Neural progenitor cell (in vitro differentiated cells): Measurements from ENCODE around the gene PDCL2. TPM values are rescaled to one million over a fixed set of nuclear protein-coding genes. Genes with fewer than 3 reads are reported as not detected.

Experiments
- DNase-seq: peaks from one replicate; pipeline ENCODE4 v3.0.0-alpha.2; 2016; ENCODE audit warnings: low spot score
- H2AFZ ChIP-seq: fragments of 200-600 bp; sonication (generic); replicated peaks from 2 replicates; pipeline ENCODE4 v1.6.1; 2016; ENCODE audit warnings: antibody characterized with exemption
- H3F3A ChIP-seq: fragments of 200-600 bp; sonication (generic); 2 replicates; pipeline ENCODE4 v1.6.1; 2016; ENCODE audit warnings: antibody characterized with exemption, low read depth
- H3K27ac ChIP-seq: fragments of 200-600 bp; sonication (generic); 2 replicates; pipeline ENCODE4 v1.5.1; 2016; ENCODE audit warnings: mild to moderate bottlenecking
- H3K27me3 ChIP-seq: fragments of 200-600 bp; sonication (generic); 2 replicates; pipeline ENCODE4 v1.6.1; 2016; ENCODE audit warnings: mild to moderate bottlenecking, moderate library complexity
- H3K36me3 ChIP-seq: fragments of 200-600 bp; sonication (generic); 2 replicates; pipeline ENCODE4 v1.5.1; 2016
- H3K4me1 ChIP-seq: fragments of 200-600 bp; sonication (generic); 2 replicates; pipeline ENCODE4 v1.6.1; 2016; ENCODE audit warnings: mixed run types
- H3K4me2 ChIP-seq: fragments of 200-600 bp; sonication (generic); 2 replicates; pipeline ENCODE4 v1.6.1; 2016
- H3K4me3 ChIP-seq: fragments of 200-600 bp; sonication (generic); 2 replicates; pipeline ENCODE4 v1.5.1; 2016
- H3K79me2 ChIP-seq: fragments of 200-600 bp; sonication (generic); 2 replicates; pipeline ENCODE4 v1.6.1; 2016; ENCODE audit warnings: low read depth
- H3K9ac ChIP-seq: fragments of 200-600 bp; sonication (generic); 2 replicates; pipeline ENCODE4 v1.6.1; 2016
- H3K9me3 ChIP-seq: fragments of 200-600 bp; sonication (generic); 2 replicates; pipeline ENCODE4 v1.5.1; 2016; ENCODE audit warnings: low read depth
- H4K20me1 ChIP-seq: fragments of 200-600 bp; sonication (generic); 2 replicates; pipeline ENCODE4 v1.6.1; 2016; ENCODE audit warnings: low read depth
- H3K27ac Mint-ChIP-seq: 3 replicates; pipeline ENCODE4 v1.8.0; 2021; ENCODE audit warnings: mixed read lengths
- H3K27me3 Mint-ChIP-seq: 2 replicates; pipeline ENCODE4 v1.8.0; 2022; ENCODE audit warnings: low read depth, mild to moderate bottlenecking, inconsistent platforms, moderate library complexity, mixed read lengths; ENCODE audit not compliant: insufficient read depth
- H3K36me3 Mint-ChIP-seq: 3 replicates; pipeline ENCODE4 v1.8.0; 2021; ENCODE audit warnings: mixed read lengths
- H3K4me1 Mint-ChIP-seq: 3 replicates; pipeline ENCODE4 v1.8.0; 2021; ENCODE audit warnings: mixed read lengths
- H3K4me3 Mint-ChIP-seq: 3 replicates; pipeline ENCODE4 v1.8.0; 2021; ENCODE audit warnings: mild to moderate bottlenecking, moderate library complexity, mixed read lengths
- H3K9me3 Mint-ChIP-seq: 3 replicates; pipeline ENCODE4 v1.8.0; 2020; ENCODE audit warnings: mixed read lengths
- EZH2 ChIP-seq: fragments of 200-600 bp; sonication (generic); IDR thresholded peaks from 2 replicates; pipeline ENCODE4 v1.6.1; 2017; ENCODE audit warnings: antibody characterized with exemption, mild to moderate bottlenecking, moderate library complexity
- EZH2phosphoT487 ChIP-seq: fragments of 200-600 bp; sonication (generic); IDR thresholded peaks from 2 replicates; pipeline ENCODE4 v1.6.1; 2017; ENCODE audit warnings: antibody characterized with exemption
- total RNA-seq: library from RNA; depleted of rRNA; stranded (reverse); fragments of >200 nt; gene quantifications from 2 replicates; pipeline ENCODE4 v1.2.3, GENCODE V29; 2015; ENCODE audit warnings: low replicate concordance
- TF ChIP-seq, protein P1 (sequence below): fragments of 200-600 bp; sonication (generic); IDR thresholded peaks from 2 replicates; pipeline ENCODE4 v1.5.1; 2017; ENCODE audit warnings: antibody characterized with exemption, mild to moderate bottlenecking

Gene PDCL2
- total RNA-seq, 1 donor from 2014 or later: not detected

DNA sequence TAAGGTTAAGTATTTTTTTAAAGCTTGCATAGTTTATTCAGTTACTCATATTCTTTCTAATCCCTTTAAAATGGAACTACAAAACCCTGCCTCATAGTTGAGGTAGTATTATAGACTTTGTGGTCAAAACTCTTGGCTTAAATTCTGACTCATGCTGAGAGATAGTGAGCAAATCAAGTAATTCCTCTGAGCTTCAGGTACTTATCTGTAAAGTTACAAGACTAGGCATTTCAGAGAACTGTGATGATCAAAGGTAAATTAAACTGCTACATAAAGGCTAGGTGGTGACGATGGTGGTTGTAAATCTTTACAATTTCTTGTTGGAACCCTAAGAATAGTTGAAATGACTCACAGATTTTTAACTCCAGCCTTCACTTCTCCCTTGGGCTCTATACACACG is 42.2 kb downstream of the PDCL2 start:
- H3K4me2 ChIP-seq: no peak overlapping the region
- no peaks in the 10 kb centered on the region for H3K27me3 ChIP-seq
- Mint-ChIP-seq H3K4me1 (peaks cover 22% of the 10 kb centered on the region), H3K27ac (no peak overlapping the region), H3K36me3 (no peaks in the 10 kb centered on the region), H3K9me3 (no peaks in the 10 kb centered on the region), H3K27me3 (peaks cover 4% of the 10 kb centered on the region), H3K4me3 (no peak overlapping the region)
- H3K79me2 ChIP-seq: peaks cover 10% of the 10 kb centered on the region
- H3K36me3 ChIP-seq: no peaks in the 10 kb centered on the region
- H3K9ac ChIP-seq: no peak overlapping the region
- H3K4me3 ChIP-seq: no peak overlapping the region
- no peaks in the 10 kb centered on the region for H4K20me1 ChIP-seq
- TF ChIP-seq, protein P1, sequence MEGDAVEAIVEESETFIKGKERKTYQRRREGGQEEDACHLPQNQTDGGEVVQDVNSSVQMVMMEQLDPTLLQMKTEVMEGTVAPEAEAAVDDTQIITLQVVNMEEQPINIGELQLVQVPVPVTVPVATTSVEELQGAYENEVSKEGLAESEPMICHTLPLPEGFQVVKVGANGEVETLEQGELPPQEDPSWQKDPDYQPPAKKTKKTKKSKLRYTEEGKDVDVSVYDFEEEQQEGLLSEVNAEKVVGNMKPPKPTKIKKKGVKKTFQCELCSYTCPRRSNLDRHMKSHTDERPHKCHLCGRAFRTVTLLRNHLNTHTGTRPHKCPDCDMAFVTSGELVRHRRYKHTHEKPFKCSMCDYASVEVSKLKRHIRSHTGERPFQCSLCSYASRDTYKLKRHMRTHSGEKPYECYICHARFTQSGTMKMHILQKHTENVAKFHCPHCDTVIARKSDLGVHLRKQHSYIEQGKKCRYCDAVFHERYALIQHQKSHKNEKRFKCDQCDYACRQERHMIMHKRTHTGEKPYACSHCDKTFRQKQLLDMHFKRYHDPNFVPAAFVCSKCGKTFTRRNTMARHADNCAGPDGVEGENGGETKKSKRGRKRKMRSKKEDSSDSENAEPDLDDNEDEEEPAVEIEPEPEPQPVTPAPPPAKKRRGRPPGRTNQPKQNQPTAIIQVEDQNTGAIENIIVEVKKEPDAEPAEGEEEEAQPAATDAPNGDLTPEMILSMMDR: no peak
- TF ChIP-seq EZH2 (no peak), EZH2phosphoT487 (no peak)
- H3K27ac ChIP-seq: no peak overlapping the region
- DNase-seq: no peak
- H3K4me1 ChIP-seq: peaks cover 19% of the 10 kb centered on the region
- H2AFZ ChIP-seq: no peak overlapping the region
- H3F3A ChIP-seq: peaks cover 37% of the 10 kb centered on the region
- no peaks in the 10 kb centered on the region for H3K9me3 ChIP-seq

DNA sequence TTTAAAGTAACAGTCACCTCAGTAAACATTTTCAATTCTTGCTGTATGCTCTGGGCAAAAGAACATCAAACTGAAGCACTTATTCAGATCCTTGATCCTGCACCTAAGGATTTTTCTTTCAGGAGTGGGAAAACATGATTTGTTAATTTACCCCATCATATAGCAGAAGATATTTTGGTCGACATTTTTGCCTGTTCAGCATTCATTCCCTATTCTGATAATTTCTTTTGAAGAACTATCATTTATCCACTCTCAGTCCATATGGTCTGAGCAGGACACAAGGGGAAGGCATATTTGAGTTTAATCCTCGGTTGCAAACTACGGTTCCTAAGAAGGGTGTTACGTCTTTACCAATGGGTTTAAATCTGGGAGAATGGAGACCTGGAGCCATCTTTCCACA is 44.1 kb downstream of the PDCL2 start:
- H3K27ac ChIP-seq: peak overlapping the region; percentile 94

DNA sequence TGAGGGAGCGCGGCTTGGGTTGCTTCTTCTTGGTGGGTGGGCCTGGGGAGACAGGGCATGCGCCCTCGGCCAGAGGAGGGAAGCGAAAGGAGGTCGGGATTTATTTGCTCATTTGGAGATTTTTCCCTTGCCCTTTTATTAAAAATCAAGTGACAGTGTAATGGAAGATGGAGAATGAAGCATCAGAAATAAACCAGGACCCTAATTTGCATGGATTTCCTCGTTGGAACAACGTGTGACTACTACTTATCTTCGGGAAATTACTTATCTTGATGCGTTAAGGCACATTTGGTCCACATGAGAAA is 44.6 kb downstream of the PDCL2 start:
- H3K4me3 Mint-ChIP-seq: peak overlapping the region; percentile 96
- H3K36me3 ChIP-seq: no peaks in the 10 kb centered on the region
- H3K4me2 ChIP-seq: peak overlapping the region; percentile 96
- H3K9me3 Mint-ChIP-seq: no peaks in the 10 kb centered on the region
- H3K4me1 ChIP-seq: peaks cover 18% of the 10 kb centered on the region
- peak; percentile 79 for DNase-seq
- peaks cover 35% of the 10 kb centered on the region for H3K79me2 ChIP-seq
- no peak for TF ChIP-seq EZH2phosphoT487
- TF ChIP-seq EZH2: no peak
- TF ChIP-seq, protein P1: no peak
- H3K9me3 ChIP-seq: no peaks in the 10 kb centered on the region
- H3K4me1 Mint-ChIP-seq: peaks cover 33% of the 10 kb centered on the region
- peaks cover 4% of the 10 kb centered on the region for H3K27me3 Mint-ChIP-seq
- peak overlapping the region; percentile 75 for H3K4me3 ChIP-seq
- H2AFZ ChIP-seq: peak overlapping the region; percentile 98
- H3K27ac Mint-ChIP-seq: peak overlapping the region; percentile 84
- H3F3A ChIP-seq: peaks cover 37% of the 10 kb centered on the region
- peak overlapping the region; percentile 94 for H3K27ac ChIP-seq
- peaks cover 17% of the 10 kb centered on the region for H4K20me1 ChIP-seq
- no peak overlapping the region for H3K9ac ChIP-seq
- H3K36me3 Mint-ChIP-seq: peaks cover 2% of the 10 kb centered on the region
- no peaks in the 10 kb centered on the region for H3K27me3 ChIP-seq

More for the DNA sequence above, 44.1 kb downstream of the PDCL2 start:
- Histone ChIP-seq H3K4me2 (peak overlapping the region; percentile 96), H2AFZ (peak overlapping the region; percentile 98), H3K27me3 (no peaks in the 10 kb centered on the region), H3K4me1 (peaks cover 18% of the 10 kb centered on the region), H3K79me2 (peaks cover 30% of the 10 kb centered on the region), H3K9ac (no peak overlapping the region), H3F3A (peaks cover 37% of the 10 kb centered on the region), H4K20me1 (peaks cover 12% of the 10 kb centered on the region), H3K4me3 (peak overlapping the region; percentile 75), H3K9me3 (no peaks in the 10 kb centered on the region), H3K36me3 (no peaks in the 10 kb centered on the region)
- peaks cover 4% of the 10 kb centered on the region for H3K27me3 Mint-ChIP-seq
- H3K4me3 Mint-ChIP-seq: peak overlapping the region; percentile 96
- H3K9me3 Mint-ChIP-seq: no peaks in the 10 kb centered on the region
- DNase-seq: no peak
- TF ChIP-seq EZH2 (no peak), EZH2phosphoT487 (no peak)
- TF ChIP-seq, protein P1: no peak
- H3K27ac Mint-ChIP-seq: no peak overlapping the region
- H3K36me3 Mint-ChIP-seq: no peaks in the 10 kb centered on the region
- peaks cover 33% of the 10 kb centered on the region for H3K4me1 Mint-ChIP-seq
